Upper lobe of right lung (tissue), 1 donor: Measurements from ENCODE around the gene JSRP1. TPM values are rescaled to one million over a fixed set of nuclear protein-coding genes. Genes with fewer than 3 reads are reported as not detected.

Experiments
- ATAC-seq: fragments of 200-7000 bp; cut with Tn5 transposase; one replicate; pipeline ENCODE4 v1.9.1; 2020; ENCODE audit warnings: mild to moderate bottlenecking, moderate library complexity
- DNase-seq: peaks from one replicate; pipeline ENCODE4 v3.0.0-alpha.2; 2020
- H3K27ac ChIP-seq: fragments of 200-600 bp; one replicate; pipeline ENCODE4 v1.8.0; 2022
- H3K27me3 ChIP-seq: fragments of 200-600 bp; one replicate; pipeline ENCODE4 v1.8.0; 2022; ENCODE audit warnings: mild to moderate bottlenecking
- H3K36me3 ChIP-seq: fragments of 200-600 bp; one replicate; pipeline ENCODE4 v1.8.0; 2022
- H3K4me1 ChIP-seq: fragments of 200-600 bp; one replicate; pipeline ENCODE4 v1.8.0; 2022
- H3K4me3 ChIP-seq: fragments of 200-600 bp; one replicate; pipeline ENCODE4 v1.8.0; 2022; ENCODE audit warnings: mild to moderate bottlenecking
- H3K9me3 ChIP-seq: fragments of 200-600 bp; one replicate; pipeline ENCODE4 v1.8.0; 2022
- CTCF ChIP-seq: fragments of 200-600 bp; IDR thresholded peaks from one replicate; pipeline ENCODE4 v1.8.0; 2022; ENCODE audit warnings: antibody characterized with exemption
- intact Hi-C: fragments of 100-400 bp; cut with DNase I; formaldehyde crosslinking; loops from one replicate; pipeline ENCODE4 v1.11.0; 2022
- total RNA-seq: library from RNA; stranded (reverse); fragmentation: NEBNext Ultra II Directional; extraction: Animal tissue kit (Norgen Biotek cat#: 25700); gene quantifications from one replicate; pipeline ENCODE4 v1.2.1, GENCODE V29; 2021
- donor health status: DM: no; HTN: yes; CAD: no; lungs with severe emphysema.

Gene JSRP1
- total RNA-seq, 1 donor from 2014 or later, result 1.1 TPM

- no peak for DNase-seq
Observed at GRCh38 chr19:2210987-2211740, 45.1 kb downstream of the JSRP1 start.

GRCh38 chr19:2210206-2210605, 46.0 kb downstream of the JSRP1 start:
- no peak for DNase-seq
- H3K36me3 ChIP-seq, result peaks cover 70% of the 10 kb centered on the region
- no peaks in the 10 kb centered on the region for H3K9me3 ChIP-seq
- H3K27ac ChIP-seq, result no peak overlapping the region
- no peak for TF ChIP-seq CTCF
- intact Hi-C loops, result no loop called here
- ATAC-seq, result no peak
- peaks cover 4% of the 10 kb centered on the region for H3K4me1 ChIP-seq
- H3K27me3 ChIP-seq, result no peaks in the 10 kb centered on the region
- no peak overlapping the region for H3K4me3 ChIP-seq

More at GRCh38 chr19:2210987-2211740, 45.1 kb downstream of the JSRP1 start:
- peaks cover 80% of the 10 kb centered on the region for H3K36me3 ChIP-seq
- intact Hi-C loops, result no loop called here
- no peak for TF ChIP-seq CTCF
- H3K27me3 ChIP-seq, result no peaks in the 10 kb centered on the region
- peaks cover 4% of the 10 kb centered on the region for H3K4me1 ChIP-seq
- no peaks in the 10 kb centered on the region for H3K9me3 ChIP-seq
- no peak for ATAC-seq
- no peak overlapping the region for H3K27ac ChIP-seq
- no peak overlapping the region for H3K4me3 ChIP-seq

- DNase-seq, result no peak
- Histone ChIP-seq H3K27ac (no peak overlapping the region), H3K27me3 (no peaks in the 10 kb centered on the region), H3K4me1 (peaks cover 4% of the 10 kb centered on the region), H3K4me3 (no peak overlapping the region), H3K9me3 (no peaks in the 10 kb centered on the region), H3K36me3 (peaks cover 62% of the 10 kb centered on the region)
- intact Hi-C loops, result no loop called here
- ATAC-seq, result no peak
- TF ChIP-seq CTCF, result no peak
Observed at GRCh38 chr19:2209408-2209807, 46.8 kb downstream of the JSRP1 start.

- H3K27ac ChIP-seq, result no peak overlapping the region
- H3K27me3 ChIP-seq, result no peaks in the 10 kb centered on the region
- ATAC-seq (no peak), DNase-seq (no peak)
- no peaks in the 10 kb centered on the region for H3K9me3 ChIP-seq
- intact Hi-C loops, result no loop called here
- H3K36me3 ChIP-seq, result peaks cover 58% of the 10 kb centered on the region
- peak; percentile 1 for TF ChIP-seq CTCF
- peaks cover 4% of the 10 kb centered on the region for H3K4me1 ChIP-seq
- no peak overlapping the region for H3K4me3 ChIP-seq
Observed at GRCh38 chr19:2208975-2209374, 47.2 kb downstream of the JSRP1 start.

GRCh38 chr19:2207991-2208860, 48.0 kb downstream of the JSRP1 start:
- peaks cover 58% of the 10 kb centered on the region for H3K36me3 ChIP-seq
- no peaks in the 10 kb centered on the region for H3K9me3 ChIP-seq
- intact Hi-C loops, result no loop called here
- H3K27me3 ChIP-seq, result no peaks in the 10 kb centered on the region
- no peak overlapping the region for H3K4me3 ChIP-seq
- DNase-seq (no peak), ATAC-seq (peak; percentile 3)
- peaks cover 4% of the 10 kb centered on the region for H3K4me1 ChIP-seq
- no peak overlapping the region for H3K27ac ChIP-seq
- peak; percentile 21 for TF ChIP-seq CTCF
